ENCODE data around the gene PTPRG.

PTPRG gene

DNA sequence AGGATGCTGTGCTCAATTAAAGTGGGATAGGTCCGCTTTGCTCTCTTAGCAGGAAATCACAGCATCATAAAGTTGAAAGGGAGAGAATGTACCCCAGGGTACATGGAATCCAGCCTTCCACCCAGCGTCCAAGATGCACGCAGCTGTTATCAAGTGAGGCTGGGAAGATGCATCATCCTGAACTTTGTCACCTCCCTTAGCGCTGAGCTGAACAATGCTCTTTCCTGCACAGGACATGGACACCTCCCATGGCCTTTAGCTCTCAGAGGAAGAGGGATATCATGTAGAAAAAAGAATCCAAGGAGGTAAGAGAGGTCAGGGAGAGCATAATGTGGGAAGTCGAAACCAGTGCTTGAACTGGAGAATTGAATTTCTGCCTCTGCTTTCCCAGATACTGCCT lies 619.1 kb downstream of the PTPRG start:
- DNase-seq (ENCODE audit: low read depth in 2 of 2) = no peak

GRCh38 chr3:62183087-62183486 lies 621.7 kb downstream of the PTPRG start:
- no peak for DNase-seq (ENCODE audit: low read depth in 2 of 2)

GRCh38 chr3:62183969-62184368 lies 622.6 kb downstream of the PTPRG start:
- DNase-seq (ENCODE audit: low read depth in 2 of 2) = no peak

DNA sequence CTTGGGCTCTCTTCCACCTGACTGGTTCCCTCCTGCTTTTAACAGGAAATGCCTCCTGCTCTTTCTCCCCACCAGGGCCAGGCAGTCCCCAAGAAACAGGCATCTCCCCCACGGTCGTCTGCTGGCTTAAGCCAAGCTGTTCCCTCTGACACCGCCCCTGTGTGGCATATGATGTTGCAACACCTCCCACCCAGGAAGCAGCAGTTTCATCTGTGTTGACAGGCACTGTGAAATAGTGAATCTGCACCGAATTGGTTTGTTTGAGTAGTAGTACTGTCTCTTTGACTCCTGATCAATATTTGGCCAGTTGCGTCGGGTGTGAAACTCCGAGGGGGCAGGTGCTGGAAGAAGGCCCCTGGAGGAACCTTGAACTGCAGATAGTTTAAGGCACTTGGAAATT lies 623.2 kb downstream of the PTPRG start:
- DNase-seq (ENCODE audit: low read depth in 2 of 2) = no peak

DNA sequence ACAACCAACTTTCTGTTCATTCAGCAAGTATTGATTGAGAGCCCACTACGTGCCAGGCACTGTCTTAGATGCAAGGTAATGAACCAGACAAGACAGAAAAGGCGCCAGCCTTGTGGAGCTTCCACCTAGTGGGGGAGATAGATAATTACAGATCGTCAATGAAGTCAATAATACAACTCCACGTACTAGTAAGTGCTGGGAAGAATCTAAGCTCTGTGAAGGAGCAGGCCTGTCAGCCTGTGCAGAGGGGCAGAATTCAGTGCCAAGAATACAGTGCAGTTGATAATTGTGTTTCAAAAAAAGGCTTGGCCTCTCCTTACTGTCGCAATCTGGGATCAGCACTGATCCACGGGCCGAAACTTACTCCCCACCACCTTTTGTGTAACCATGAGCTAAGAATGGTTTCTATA lies 625.7 kb downstream of the PTPRG start:
- DNase-seq (ENCODE audit: low read depth in 2 of 2) = no peak

- DNase-seq (ENCODE audit: low read depth in 2 of 2) = peak; percentile 39 to 49
Observed at GRCh38 chr3:62188681-62189375, 627.5 kb downstream of the PTPRG start.

- no peak for DNase-seq (ENCODE audit: low read depth in 2 of 2)
Observed at GRCh38 chr3:62189376-62189698, 628.0 kb downstream of the PTPRG start.

GRCh38 chr3:62192891-62193290 lies 631.5 kb downstream of the PTPRG start:
- DNase-seq (ENCODE audit: low read depth in 2 of 2) = no peak

- DNase-seq (ENCODE audit: low read depth in 2 of 2) = no peak
Observed at GRCh38 chr3:62193586-62194345, 632.4 kb downstream of the PTPRG start.

DNA sequence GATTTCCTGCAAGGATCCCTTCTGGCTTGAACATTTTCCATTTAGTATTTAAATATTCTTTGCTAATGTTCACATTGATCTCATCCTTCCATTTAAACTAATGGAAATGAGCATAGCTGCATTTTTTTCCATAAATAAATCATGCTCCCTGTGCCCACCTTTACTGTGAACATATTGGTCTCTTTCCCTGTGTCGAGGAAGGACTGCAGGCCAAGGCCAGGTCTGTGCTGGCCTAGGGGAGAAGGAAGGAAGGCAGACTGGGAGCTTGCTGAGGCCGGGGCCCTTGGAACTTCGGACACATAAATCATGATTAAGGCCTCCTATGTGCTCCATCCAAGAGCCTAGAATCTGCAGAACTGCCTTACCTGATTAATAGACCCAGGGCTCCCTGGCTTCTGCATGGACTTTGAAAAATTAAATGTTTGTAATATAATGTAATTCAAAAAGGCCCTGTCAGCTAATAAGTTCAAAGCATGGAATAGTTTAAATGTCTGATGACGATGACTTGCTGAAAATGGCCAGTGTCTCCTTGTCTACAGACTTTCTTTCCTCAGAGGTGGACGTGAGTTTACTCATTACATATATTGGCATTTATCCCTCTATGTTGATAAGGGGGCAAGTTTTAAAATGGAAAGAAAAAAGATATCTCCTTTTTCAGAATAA lies 636.1 kb downstream of the PTPRG start:
- DNase-seq (ENCODE audit: low read depth in 2 of 2) = no peak

DNA sequence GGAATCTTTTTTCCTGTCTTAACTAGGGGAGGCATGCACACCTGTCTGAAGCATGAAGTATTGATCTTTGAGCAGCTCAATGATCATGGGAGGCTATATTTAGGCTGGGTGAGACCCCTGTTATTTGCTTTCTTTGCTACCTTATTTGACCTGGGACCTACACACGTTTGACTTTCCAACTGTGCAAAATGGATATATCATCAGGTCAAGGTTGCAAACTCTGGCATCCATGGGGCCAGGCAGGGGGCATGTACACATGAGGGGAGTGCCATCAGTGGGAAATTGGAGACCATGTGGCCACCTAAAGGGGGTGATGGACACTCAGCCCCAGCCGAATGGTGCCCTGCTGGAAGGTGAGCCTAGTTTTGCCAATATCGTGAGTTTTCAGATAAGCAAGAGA lies 637.8 kb downstream of the PTPRG start:
- DNase-seq (ENCODE audit: low read depth in 2 of 2) = no peak

DNA sequence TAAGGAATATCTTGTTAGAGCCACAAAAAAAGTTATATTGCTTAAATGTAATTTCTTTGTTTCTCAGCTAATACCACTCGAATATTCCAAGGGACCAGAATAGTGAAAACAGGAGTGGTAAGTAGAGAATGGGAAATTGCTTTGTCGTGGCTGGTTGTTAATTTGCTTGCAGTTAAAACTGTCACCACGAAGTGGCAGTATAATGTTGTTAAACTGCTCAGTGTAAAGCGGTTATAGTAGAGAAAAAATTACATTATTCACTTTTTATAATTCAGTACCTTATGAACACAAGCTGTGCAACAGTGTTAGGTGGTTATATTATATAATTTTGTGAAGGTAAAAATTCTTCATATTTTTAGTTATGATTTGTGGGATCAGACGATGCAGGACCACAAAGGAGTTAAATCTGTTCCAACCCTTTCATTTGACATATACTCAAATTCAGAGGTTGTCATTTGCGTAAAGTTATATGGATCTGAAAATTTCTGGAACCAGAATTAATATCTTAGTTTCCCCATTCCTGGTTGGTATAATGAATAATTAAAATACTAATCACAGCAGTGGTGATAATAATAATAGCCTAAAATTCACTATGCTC lies 640.2 kb downstream of the PTPRG start:
- peak in 1 of 2 experiments; percentile 14 for DNase-seq (ENCODE audit: low read depth in 2 of 2)

- no peak for DNase-seq (ENCODE audit: low read depth in 2 of 2)
Observed at GRCh38 chr3:62203152-62203551, 641.8 kb downstream of the PTPRG start.

GRCh38 chr3:62203561-62203960 lies 642.2 kb downstream of the PTPRG start:
- DNase-seq (ENCODE audit: low read depth in 2 of 2) = no peak

- DNase-seq (ENCODE audit: low read depth in 2 of 2) = no peak
Observed at GRCh38 chr3:62207197-62207596, 645.8 kb downstream of the PTPRG start.

DNA sequence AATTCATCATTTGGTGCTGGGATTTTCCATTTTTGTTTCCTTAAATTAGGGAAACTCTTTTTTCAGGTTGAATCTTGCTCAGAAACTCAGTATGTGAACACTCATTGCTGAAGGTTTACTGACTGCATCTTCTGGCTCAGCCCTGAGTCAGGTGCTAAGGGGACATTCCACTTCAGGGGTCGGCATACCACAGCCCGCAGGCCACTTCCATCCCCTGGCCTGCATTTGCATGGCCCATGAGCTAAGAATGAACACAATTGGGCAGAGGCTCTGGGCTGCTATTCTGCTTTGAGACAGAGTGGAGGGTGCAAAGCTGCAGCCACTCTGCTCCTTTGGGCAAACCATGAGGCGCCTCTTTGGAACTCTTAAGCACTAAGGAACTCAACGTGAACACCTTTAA lies 647.0 kb downstream of the PTPRG start:
- no peak for DNase-seq (ENCODE audit: low read depth in 2 of 2)

DNA sequence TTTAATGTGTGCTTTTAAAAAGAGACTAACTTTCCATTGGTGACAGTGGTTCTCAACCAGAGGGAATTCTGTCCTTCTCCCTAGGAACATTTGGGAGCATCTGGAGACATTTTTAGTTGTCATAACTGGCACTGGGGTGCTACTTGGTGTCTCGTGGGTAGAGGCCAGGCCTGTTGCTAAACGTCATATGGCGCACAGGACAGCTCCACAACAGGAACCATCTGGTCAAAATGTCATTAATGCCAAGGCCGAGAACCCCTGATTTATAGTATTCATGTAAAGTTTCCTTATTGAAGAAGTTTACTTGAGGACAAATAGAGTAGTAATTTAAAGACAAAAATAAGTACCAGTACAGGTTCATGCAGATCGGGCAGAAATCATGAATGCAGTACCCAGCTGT lies 647.7 kb downstream of the PTPRG start:
- no peak for DNase-seq (ENCODE audit: low read depth in 2 of 2)

DNA sequence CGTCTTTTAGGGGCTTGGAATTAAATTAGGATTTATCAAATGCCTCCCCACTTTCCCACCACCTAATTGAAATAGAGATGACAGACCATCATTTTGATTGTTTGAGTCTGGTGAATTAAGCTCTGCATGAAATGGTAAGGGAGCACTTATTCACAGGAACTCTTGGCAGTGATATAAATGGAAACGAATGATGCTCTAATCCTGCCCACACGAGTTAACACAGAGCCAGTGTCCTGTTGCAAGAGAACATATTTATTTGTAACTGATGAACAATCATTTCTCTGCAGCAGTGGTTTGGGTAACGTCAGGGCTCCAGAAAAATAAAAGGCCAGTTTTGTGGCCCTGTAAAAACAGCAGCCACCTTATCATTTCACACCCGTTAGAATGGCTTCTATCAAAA lies 648.6 kb downstream of the PTPRG start:
- DNase-seq (ENCODE audit: low read depth in 2 of 2) = no peak

GRCh38 chr3:62211675-62212429 lies 650.5 kb downstream of the PTPRG start:
- DNase-seq (ENCODE audit: low read depth in 2 of 2) = no peak

GRCh38 chr3:62214850-62215249 lies 653.5 kb downstream of the PTPRG start:
- no peak for DNase-seq (ENCODE audit: low read depth in 2 of 2)

DNA sequence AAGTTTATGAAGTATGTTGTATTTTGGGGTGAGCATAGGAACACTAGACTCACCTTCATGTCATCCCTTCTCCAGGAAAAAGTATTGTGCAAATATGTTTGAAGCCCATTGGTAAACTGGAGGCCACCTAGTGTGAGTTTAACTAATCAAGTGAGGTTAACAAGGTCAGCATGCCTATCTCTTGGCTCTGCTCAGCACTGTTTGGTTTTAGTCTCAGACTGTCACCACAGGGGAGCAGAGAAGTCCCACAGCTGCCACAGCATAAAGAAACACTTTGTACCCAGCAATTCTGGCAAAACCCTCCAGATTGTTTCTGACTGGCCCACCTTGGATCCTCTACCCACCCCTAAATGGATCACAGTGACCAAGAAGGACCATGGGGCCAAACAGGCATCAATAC lies 659.2 kb downstream of the PTPRG start:
- DNase-seq (ENCODE audit: low read depth in 2 of 2) = no peak

DNA sequence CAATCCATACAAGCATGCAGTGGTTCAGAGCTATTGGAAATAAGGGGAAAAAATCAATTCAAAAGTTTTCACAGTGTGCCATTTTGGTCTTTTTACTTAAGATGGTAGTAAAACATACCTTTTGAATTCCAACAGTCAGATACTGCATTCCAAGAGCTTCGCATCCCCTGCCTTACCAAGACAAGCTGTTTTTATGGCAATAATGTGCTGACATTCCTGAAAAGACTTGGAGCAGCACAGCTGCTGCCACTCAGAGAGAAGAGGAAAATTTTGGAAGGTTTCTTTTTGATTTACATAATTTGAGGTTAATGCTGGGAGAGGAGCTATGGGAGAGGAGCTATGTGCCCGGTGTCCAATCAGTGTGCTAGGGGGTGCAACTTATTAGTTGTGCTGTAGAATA lies 663.7 kb downstream of the PTPRG start:
- no peak for DNase-seq (ENCODE audit: low read depth in 2 of 2)
